ENCODE results near the gene BEGAIN.

Gene BEGAIN

GRCh38 chr14:100526057-100526456 lies 61.2 kb downstream of the BEGAIN start:
- H3K27me3 ChIP-seq: no peaks in the 10 kb centered on the region
- TF ChIP-seq CTCF (IDR thresholded peaks at IDR 0.05): no peak
- peaks cover 37% of the 10 kb centered on the region for H3K36me3 ChIP-seq

DNA sequence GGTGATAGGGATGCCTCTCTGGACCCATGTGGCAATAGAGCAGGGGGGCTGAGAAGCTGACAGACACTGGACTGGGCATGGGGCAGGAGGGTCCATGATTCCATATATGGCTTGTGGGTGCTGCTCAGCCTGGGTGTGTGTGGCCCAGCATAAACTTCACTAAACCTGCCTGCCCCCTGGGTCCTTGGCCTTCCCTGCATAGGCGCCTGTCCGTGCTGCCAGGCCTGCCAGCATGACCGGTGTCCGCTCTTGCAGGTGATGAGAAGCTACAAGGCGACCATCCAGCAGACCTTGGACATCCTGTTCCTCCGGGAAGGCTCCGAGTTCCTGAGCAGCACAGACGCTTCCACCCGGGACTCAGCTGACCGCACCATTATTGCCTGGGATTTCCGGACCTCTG lies 61.6 kb downstream of the BEGAIN start:
- H3K4me3 ChIP-seq (ENCODE audit: low read depth in 1 of 2, low read length in 1 of 2): no peak overlapping the region
- no peak overlapping the region for H3K27ac ChIP-seq
- no peaks in the 10 kb centered on the region for H3K9me3 ChIP-seq
- H3K27me3 ChIP-seq: no peaks in the 10 kb centered on the region
- no peaks in the 10 kb centered on the region for H3K4me1 ChIP-seq (ENCODE audit: control insufficient read depth in 1 of 2, insufficient read depth in 1 of 2, low read depth in 1 of 2, low read length in 1 of 2)
- H3K36me3 ChIP-seq: peaks cover 37% of the 10 kb centered on the region
- no peak for TF ChIP-seq CTCF (IDR thresholded peaks at IDR 0.05)

More at GRCh38 chr14:100526057-100526456, 61.2 kb downstream of the BEGAIN start:
- H3K4me3 ChIP-seq (ENCODE audit: low read depth in 1 of 2, low read length in 1 of 2): no peak overlapping the region
- no peaks in the 10 kb centered on the region for H3K4me1 ChIP-seq (ENCODE audit: control insufficient read depth in 1 of 2, insufficient read depth in 1 of 2, low read depth in 1 of 2, low read length in 1 of 2)
- H3K9me3 ChIP-seq: no peaks in the 10 kb centered on the region
- H3K27ac ChIP-seq: no peak overlapping the region

GRCh38 chr14:100524933-100525243 lies 62.3 kb downstream of the BEGAIN start:
- Histone ChIP-seq H3K36me3 (peaks cover 31% of the 10 kb centered on the region), H3K4me1 (ENCODE audit: control insufficient read depth in 1 of 2, insufficient read depth in 1 of 2, low read depth in 1 of 2, low read length in 1 of 2) (no peaks in the 10 kb centered on the region), H3K4me3 (ENCODE audit: low read depth in 1 of 2, low read length in 1 of 2) (no peak overlapping the region), H3K9me3 (no peaks in the 10 kb centered on the region), H3K27me3 (no peaks in the 10 kb centered on the region), H3K27ac (no peak overlapping the region)
- TF ChIP-seq CTCF (IDR thresholded peaks at IDR 0.05): no peak

GRCh38 chr14:100524233-100524932 lies 62.8 kb downstream of the BEGAIN start:
- Histone ChIP-seq H3K4me1 (ENCODE audit: control insufficient read depth in 1 of 2, insufficient read depth in 1 of 2, low read depth in 1 of 2, low read length in 1 of 2) (no peaks in the 10 kb centered on the region), H3K9me3 (no peaks in the 10 kb centered on the region), H3K27ac (no peak overlapping the region), H3K27me3 (no peaks in the 10 kb centered on the region), H3K36me3 (peaks cover 26% of the 10 kb centered on the region), H3K4me3 (ENCODE audit: low read depth in 1 of 2, low read length in 1 of 2) (no peak overlapping the region)
- no peak for TF ChIP-seq CTCF (IDR thresholded peaks at IDR 0.05)

DNA sequence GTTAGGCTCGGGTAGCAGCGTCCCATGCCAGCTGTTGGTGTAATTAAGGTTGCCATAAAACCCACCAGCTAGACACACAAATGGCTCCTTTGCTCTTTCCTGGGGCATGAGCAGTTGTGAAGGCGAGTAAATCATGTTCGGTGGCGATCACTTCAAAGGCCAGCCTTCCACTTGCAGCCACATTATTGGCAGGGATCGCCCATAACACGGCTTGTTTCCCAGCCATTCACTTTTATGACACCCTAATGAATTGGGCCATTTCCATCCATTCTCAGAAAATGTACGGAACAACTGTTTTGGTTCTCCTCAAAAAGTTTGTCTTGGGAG lies 63.4 kb downstream of the BEGAIN start:
- Histone ChIP-seq H3K4me3 (ENCODE audit: low read depth in 1 of 2, low read length in 1 of 2) (no peak overlapping the region), H3K36me3 (peaks cover 21% of the 10 kb centered on the region), H3K9me3 (no peaks in the 10 kb centered on the region), H3K4me1 (ENCODE audit: control insufficient read depth in 1 of 2, insufficient read depth in 1 of 2, low read depth in 1 of 2, low read length in 1 of 2) (no peaks in the 10 kb centered on the region), H3K27ac (no peak overlapping the region), H3K27me3 (no peaks in the 10 kb centered on the region)
- no peak for TF ChIP-seq CTCF (IDR thresholded peaks at IDR 0.05)

Data from neutrophil (primary cell).